ENCODE measurements around the gene CIB4. TPM values are rescaled to one million over a fixed set of nuclear protein-coding genes. Genes with fewer than 3 reads are reported as not detected.

The CIB4 gene
- total and polyA plus RNA-seq, 2 of the 4 experiments (the other 2 are of a cell fraction), result not detected

DNA sequence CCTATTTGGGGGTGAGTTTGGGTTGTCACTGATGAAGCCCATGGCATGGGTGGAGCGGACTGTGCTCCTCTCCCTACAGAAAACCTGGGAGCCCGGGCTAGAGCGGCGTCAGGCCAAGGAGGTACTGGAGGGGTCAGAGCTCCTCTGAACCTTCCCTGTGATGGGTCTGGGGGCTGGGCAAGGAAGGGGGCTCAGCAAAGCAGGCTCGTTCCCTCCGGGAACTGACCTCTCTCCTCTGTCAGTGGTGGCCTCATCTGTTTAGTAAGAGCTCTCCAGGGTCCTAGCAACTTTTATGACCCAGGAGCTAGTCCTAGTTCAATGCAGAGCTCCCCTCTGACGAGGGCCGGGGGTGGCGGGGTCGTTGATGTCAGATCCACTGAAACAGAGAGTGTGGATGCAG, 100.9 kb downstream of the CIB4 start:
- no peaks in the 10 kb centered on the region for H3K36me3 ChIP-seq (ENCODE audit: control insufficient read depth, insufficient read depth, low read length)
- no peak overlapping the region for H3K4ac ChIP-seq (ENCODE audit: low read depth, low read length)
- H3K27ac ChIP-seq (ENCODE audit: insufficient read depth, low read length), result no peak overlapping the region
- ATAC-seq (ENCODE audit: low read depth) (no peak), DNase-seq (no peak)
- H3K9me3 ChIP-seq (ENCODE audit: control insufficient read depth, insufficient read depth, low read length), result no peaks in the 10 kb centered on the region
- no peak overlapping the region for H3K14ac ChIP-seq (replicated peaks; ENCODE audit: low read depth, low read length)
- H3K4me2 ChIP-seq (ENCODE audit: low read depth, low read length), result no peak overlapping the region
- intact Hi-C loops (cut with micrococcal nuclease), result no loop called here
- no peak overlapping the region for H3K23ac ChIP-seq (ENCODE audit: low read depth, low read length)
- H3K18ac ChIP-seq (ENCODE audit: low read depth, low read length), result no peak overlapping the region
- TF ChIP-seq, protein P1, sequence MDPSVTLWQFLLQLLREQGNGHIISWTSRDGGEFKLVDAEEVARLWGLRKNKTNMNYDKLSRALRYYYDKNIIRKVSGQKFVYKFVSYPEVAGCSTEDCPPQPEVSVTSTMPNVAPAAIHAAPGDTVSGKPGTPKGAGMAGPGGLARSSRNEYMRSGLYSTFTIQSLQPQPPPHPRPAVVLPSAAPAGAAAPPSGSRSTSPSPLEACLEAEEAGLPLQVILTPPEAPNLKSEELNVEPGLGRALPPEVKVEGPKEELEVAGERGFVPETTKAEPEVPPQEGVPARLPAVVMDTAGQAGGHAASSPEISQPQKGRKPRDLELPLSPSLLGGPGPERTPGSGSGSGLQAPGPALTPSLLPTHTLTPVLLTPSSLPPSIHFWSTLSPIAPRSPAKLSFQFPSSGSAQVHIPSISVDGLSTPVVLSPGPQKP (IDR thresholded peaks at IDR 0.05; ENCODE audit: borderline replicate concordance, low read depth, low read length), result no peak
- TF ChIP-seq RAD21 (IDR thresholded peaks at IDR 0.05; ENCODE audit: low read length) (no peak), CHD1 (IDR thresholded peaks at IDR 0.05; ENCODE audit: low read depth, low read length) (no peak), MAZ (IDR thresholded peaks at IDR 0.05; ENCODE audit: borderline replicate concordance, low read depth, low read length) (no peak), MXI1 (IDR thresholded peaks at IDR 0.05; ENCODE audit: borderline replicate concordance, low read depth, low read length) (no peak), NFE2L2 (IDR thresholded peaks at IDR 0.05; ENCODE audit: low read depth, low read length) (no peak), RCOR1 (IDR thresholded peaks at IDR 0.05; ENCODE audit: insufficient replicate concordance, low read length) (no peak)
- H2AK5ac ChIP-seq (ENCODE audit: low read depth, low read length), result no peak overlapping the region
- in situ Hi-C loops (cut with MboI; ENCODE audit: low sequenced_read_pairs), result no loop called here
- no peak overlapping the region for H4K5ac ChIP-seq (ENCODE audit: low read depth, low read length)
- H3K9ac ChIP-seq (ENCODE audit: low read depth, low read length), result no peak overlapping the region
- no peaks in the 10 kb centered on the region for H3K79me1 ChIP-seq (ENCODE audit: low read depth in 1 of 2, low read length in 2 of 2)
- H2AK9ac ChIP-seq (replicated peaks; ENCODE audit: low read depth, low read length, poor library complexity), result no peak overlapping the region
- no peaks in the 10 kb centered on the region for H3K9me1 ChIP-seq (ENCODE audit: insufficient read depth, low read length)
- H2AFZ ChIP-seq (replicated peaks; ENCODE audit: low read length, poor library complexity), result no peak overlapping the region
- no peaks in the 10 kb centered on the region for H3K4me1 ChIP-seq (ENCODE audit: control insufficient read depth, insufficient read depth, low read length)
- POLR2A ChIA-PET (ENCODE audit: unreplicated experiment), result no interaction called here
- no peak overlapping the region for H4K8ac ChIP-seq (ENCODE audit: low read depth in 2 of 2, low read length in 2 of 2)
- H2BK15ac ChIP-seq (ENCODE audit: low read depth, low read length), result no peak overlapping the region
- H3K27me3 ChIP-seq (ENCODE audit: control insufficient read depth, insufficient read depth, low read length), result peaks cover 34% of the 10 kb centered on the region
- BruUV-seq (replicated peaks), result no TSS peak
- H3K56ac ChIP-seq (ENCODE audit: extremely low read depth, insufficient read depth, low read length), result no peak overlapping the region
- H2BK20ac ChIP-seq (ENCODE audit: low read depth, low read length), result no peak overlapping the region
- H3K4me3 ChIP-seq (ENCODE audit: insufficient read depth, low read depth, low read length), result no peak overlapping the region
- no peak overlapping the region for H2BK120ac ChIP-seq (ENCODE audit: low read depth, low read length)
- CTCF ChIA-PET, result no interaction called here
- no CpG with 5 or more reads among the region's 10 CpGs for WGBS, 2 experiments (ENCODE audit: extremely low coverage in 2 of 2, insufficient read length in 1 of 2)
- no peaks in the 10 kb centered on the region for H4K20me1 ChIP-seq (ENCODE audit: insufficient read depth, low read length)
- H4K91ac ChIP-seq (ENCODE audit: insufficient read depth, low read depth, low read length), result no peak overlapping the region
- dilution Hi-C loops (cut with HindIII; ENCODE audit: low sequenced_read_pairs, unreplicated experiment), result no loop called here
- no peak overlapping the region for H2BK5ac ChIP-seq (ENCODE audit: low read depth, low read length, poor library complexity, severe bottlenecking)

Measured in IMR-90 (cell line).